ENCODE results near the gene MDM2.

The MDM2 gene

DNA sequence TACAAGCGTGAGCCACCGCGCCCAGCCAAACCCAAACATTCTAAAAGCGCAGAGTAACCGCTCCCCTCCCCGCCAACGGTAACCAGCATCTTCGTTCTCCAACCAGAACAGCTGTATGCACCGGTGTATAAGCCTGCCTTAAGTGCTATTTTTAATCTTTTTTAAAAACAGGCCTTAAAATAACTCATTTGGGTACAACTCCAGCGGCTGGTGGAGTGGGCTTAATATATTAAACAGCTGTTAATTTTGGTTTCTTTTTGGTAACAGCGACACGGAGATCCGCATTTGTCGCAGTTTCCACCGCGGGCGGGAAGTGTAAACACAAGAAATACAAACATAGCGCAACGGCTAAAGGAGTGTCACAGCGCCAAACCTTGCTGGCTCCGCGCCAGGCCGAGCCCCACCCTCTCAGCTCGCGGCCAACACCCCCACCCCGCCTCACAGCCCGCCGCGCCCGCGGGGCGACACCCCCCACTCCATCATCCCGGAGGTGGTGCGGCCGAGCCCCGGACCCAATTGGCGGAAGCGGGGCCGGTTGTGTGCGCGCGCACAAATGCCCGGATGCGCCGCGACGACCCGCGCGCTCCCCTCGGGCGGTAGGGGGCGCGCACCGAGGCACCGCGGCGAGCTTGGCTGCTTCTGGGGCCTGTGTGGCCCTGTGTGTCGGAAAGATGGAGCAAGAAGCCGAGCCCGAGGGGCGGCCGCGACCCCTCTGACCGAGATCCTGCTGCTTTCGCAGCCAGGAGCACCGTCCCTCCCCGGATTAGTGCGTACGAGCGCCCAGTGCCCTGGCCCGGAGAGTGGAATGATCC, at the start of gene MDM2:
MDM2 (plus strand) TSS at position 602 of the 812 bp plus-strand sequence. CDS start 301 bp downstream, outside the sequence.
- peak; percentile 85 for DNase-seq (ENCODE audit: low spot score)

DNA sequence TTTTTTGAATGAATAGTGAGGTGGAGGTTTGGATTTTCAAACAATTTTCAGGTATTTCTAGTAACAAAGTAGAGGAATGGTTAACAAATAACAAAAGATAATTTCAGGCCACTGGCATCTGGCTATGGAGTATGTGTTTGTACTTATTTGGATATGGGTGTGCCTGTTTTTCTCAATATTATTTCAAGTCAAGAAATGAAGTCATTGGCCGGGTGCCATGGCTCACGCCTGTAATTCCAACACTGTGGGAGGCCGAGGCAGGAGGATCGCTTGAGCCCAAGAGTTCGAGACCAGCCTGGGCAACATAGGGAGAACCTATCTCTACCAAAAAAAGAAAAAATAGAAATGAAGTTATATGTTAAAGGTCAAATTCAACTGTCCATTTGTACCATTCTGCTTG, 48.1 kb upstream of the MDM2 start:
- no peak for DNase-seq (ENCODE audit: low spot score)

DNA sequence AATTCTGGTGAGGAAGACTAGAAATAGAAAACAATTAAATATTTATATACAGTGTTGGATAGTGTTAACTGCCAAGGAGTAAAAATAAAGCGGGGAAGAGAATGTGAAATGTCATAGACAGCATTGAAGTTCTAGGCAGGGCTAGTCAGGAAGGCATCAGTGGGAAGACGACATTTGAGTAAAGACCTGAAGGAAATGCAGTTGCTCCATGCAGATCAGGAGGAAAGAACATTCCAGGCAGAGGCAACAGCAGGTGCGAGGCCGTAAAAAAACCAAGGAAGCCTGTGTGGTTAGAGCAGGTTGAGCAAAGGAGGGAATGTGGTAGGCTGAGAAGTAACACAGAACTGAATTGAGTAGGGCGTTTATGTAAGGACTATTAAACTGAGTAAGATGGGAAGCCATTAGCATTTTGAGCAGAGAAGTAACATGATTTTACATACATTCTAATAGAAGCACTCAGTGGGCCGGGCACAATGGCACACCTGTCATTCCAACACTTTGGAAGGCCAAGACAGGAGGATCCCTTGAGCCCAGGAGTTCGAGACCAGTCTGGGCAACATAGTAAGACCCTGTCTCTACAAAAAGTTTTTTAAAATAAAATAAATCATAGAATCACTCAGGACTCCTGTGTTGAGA, 47.1 kb upstream of the MDM2 start:
- no peak for DNase-seq (ENCODE audit: low spot score)

DNA sequence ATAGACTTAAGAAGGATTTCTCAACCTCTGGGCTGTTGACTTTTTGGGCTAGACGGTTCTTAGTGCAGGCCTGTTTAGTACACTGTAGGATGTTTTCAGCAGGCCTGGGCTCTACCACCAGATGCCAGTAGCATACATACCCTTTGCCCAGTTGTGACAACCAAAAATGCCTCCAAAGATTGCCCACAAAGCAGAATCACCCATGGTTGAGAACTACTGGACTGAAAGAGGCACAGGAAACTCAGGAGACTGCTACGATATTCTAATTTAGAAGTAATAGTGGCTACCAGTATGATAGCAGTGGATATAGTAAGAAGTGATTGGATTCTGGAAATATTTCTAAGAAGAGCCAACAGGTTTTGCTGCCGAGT, 46.5 kb upstream of the MDM2 start:
- DNase-seq (ENCODE audit: low spot score): no peak

DNA sequence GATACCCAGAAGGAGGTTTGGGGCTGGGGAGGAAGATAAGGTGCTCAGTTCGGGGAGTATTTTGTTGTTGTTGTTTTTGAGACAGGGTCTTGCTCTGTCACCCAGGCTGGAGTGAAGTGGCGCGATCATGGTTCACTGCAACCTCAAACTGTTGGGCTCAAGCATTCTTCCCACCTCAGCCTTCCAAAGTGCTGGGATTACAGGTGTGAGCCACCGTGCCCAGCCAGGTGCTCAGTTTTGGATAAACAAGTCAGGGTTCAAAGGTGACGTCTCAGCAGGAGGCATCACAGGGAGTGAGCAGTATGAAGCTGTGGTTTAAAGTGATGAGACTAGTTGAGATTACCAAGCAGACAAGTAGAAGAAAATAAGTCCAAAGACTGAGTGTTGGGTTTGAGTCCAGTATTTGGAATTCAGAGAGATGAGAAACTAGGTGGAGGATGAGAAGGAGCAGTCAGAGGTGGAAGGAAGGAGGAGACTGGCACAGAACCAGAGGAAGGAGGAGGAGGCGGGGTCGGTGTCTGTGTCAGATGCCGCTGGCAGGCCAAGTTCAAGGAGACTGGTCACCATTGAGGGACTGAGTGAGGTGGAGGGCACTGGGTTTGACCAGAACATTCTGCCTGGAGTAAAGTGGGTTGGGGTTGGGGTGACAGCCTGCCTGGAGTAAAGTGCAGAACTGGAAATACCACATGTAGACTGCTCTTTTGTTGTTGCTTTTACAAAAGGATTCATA, 45.9 kb upstream of the MDM2 start:
- no peak for DNase-seq (ENCODE audit: low spot score)

- DNase-seq (ENCODE audit: low spot score): no peak
These were observed 45.3 kb upstream of the MDM2 start for GRCh38 chr12:68762691-68763090.

DNA sequence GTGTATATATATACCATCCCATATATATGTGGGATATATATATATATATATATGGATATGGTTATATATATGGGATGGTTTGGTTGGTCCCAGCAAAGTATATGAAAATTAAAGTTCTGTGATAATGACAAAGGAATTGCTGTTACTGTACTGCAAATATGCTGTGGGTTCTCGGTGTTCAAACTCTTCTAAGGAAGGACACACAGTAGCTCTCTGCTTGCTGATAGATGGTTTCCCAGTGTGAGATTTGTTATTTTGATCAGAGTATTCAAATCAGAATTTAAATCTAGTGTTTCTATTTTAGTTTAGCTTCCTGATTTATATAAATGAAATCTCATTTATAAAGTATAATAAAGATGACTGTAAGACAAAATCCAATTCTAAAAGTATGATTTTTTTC, 42.3 kb upstream of the MDM2 start:
- no peak for DNase-seq (ENCODE audit: low spot score)

GRCh38 chr12:68766646-68767045, 41.3 kb upstream of the MDM2 start:
- no peak for DNase-seq (ENCODE audit: low spot score)

DNA sequence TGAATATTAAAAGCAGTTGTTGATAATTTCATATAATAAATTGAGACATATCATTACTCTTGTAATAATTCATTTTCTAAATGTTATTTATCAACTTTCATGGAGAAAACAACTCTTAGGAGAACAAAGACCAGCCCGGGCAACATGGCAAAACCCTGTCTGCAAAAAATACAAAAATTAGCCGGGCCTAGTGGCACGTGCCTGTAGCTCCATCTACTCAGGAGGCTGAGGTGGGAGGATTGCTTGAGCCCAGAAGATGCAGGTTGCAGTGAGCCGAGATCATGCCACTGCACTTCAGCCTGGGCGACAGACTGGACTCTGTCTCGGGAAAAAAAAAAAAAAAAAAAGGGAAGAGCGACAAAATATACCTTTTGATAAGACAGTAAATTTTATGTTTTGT, 40.8 kb upstream of the MDM2 start:
- no peak for DNase-seq (ENCODE audit: low spot score)

- no peak for DNase-seq (ENCODE audit: low spot score)
These were observed 39.5 kb upstream of the MDM2 start for GRCh38 chr12:68768431-68768939.

- DNase-seq (ENCODE audit: low spot score): no peak
These were observed 38.0 kb upstream of the MDM2 start for GRCh38 chr12:68769941-68770340.

- DNase-seq (ENCODE audit: low spot score): no peak
These were observed 36.6 kb upstream of the MDM2 start for GRCh38 chr12:68771223-68771925.

- no peak for DNase-seq (ENCODE audit: low spot score)
These were observed 35.3 kb upstream of the MDM2 start for GRCh38 chr12:68772714-68773113.

DNA sequence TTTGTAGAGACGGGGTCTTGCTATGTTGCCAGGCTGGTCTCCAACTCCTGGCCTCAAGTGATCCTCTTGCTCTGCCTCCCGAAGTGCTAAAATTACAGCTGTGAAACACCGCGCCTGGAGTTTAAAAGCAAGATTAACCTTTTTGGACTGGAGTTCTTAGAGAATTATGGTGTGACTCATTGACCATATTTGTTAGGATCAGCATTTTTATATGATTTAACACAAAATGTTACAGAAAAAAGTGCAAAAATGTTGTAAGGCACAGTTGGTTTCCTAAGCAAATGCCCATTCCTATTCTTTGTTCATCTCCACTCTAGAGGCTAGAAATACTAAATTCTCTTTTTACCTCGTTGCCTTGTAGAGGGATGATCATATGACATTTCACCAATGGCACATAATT, 34.4 kb upstream of the MDM2 start:
- no peak for DNase-seq (ENCODE audit: low spot score)

DNA sequence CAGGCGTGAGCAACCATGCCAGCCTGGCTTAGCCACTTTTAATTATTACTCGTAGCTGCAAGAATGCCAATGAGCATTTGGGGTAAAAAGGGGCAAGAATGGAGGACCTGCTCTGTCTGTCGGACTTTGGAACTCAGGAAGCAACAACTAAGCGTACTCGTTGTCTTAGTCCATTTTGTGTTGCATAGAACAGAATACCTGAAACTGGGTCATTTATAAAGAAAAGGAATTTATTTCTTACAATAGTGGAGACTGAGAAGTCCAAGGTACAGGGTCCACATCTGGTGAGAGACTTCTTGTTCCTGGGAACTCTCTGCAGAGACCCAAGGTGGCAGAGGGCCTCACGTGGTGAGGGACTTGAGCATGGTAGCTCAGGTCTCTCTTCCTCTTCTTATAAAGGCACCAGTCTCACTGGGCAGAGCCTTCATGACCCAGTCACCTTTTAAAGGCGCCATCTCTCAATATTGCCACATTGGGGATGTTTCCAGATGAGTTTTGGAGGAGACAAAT, 32.8 kb upstream of the MDM2 start:
- no peak for DNase-seq (ENCODE audit: low spot score)

GRCh38 chr12:68776976-68777610, 30.9 kb upstream of the MDM2 start:
- DNase-seq (ENCODE audit: low spot score): no peak

- no peak for DNase-seq (ENCODE audit: low spot score)
These were observed 28.7 kb upstream of the MDM2 start for GRCh38 chr12:68779280-68779679.

GRCh38 chr12:68780731-68781130, 27.2 kb upstream of the MDM2 start:
- DNase-seq (ENCODE audit: low spot score): peak; percentile 65

- no peak for DNase-seq (ENCODE audit: low spot score)
These were observed 26.2 kb upstream of the MDM2 start for GRCh38 chr12:68781728-68782127.

GRCh38 chr12:68784015-68784414, 24.0 kb upstream of the MDM2 start:
- no peak for DNase-seq (ENCODE audit: low spot score)

GRCh38 chr12:68785358-68785757, 22.6 kb upstream of the MDM2 start:
- DNase-seq (ENCODE audit: low spot score): no peak

GRCh38 chr12:68785823-68786222, 22.2 kb upstream of the MDM2 start:
- DNase-seq (ENCODE audit: low spot score): no peak

All from pons (tissue), 1 donor.